ENCODE results near the gene FPGS. TPM values are rescaled to one million over a fixed set of nuclear protein-coding genes. Genes with fewer than 3 reads are reported as not detected.

Gene FPGS
- total RNA-seq, 1 donor, result 77.7 TPM

DNA sequence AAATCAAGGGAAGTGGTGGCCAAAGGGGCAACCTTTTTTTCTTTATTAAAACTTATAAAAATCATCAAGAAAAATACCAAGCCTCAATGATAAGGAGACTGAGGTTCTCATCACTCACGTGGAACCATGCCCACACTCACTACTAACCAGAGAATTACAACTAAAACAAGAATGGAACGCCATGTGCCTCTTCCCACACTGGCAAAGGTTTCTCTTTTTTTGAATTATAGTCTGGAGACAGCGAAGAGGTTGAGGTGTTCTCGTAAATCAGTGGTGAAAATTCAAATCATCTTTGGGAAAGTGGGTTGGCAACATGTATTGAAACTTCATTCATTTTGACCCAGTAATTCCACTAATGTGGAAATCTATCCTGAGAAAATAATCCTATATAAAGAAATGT, 19.4 kb downstream of the FPGS start:
- TF ChIP-seq, protein P1, sequence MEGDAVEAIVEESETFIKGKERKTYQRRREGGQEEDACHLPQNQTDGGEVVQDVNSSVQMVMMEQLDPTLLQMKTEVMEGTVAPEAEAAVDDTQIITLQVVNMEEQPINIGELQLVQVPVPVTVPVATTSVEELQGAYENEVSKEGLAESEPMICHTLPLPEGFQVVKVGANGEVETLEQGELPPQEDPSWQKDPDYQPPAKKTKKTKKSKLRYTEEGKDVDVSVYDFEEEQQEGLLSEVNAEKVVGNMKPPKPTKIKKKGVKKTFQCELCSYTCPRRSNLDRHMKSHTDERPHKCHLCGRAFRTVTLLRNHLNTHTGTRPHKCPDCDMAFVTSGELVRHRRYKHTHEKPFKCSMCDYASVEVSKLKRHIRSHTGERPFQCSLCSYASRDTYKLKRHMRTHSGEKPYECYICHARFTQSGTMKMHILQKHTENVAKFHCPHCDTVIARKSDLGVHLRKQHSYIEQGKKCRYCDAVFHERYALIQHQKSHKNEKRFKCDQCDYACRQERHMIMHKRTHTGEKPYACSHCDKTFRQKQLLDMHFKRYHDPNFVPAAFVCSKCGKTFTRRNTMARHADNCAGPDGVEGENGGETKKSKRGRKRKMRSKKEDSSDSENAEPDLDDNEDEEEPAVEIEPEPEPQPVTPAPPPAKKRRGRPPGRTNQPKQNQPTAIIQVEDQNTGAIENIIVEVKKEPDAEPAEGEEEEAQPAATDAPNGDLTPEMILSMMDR (IDR thresholded peaks at IDR 0.05; ENCODE audit: insufficient read depth, low read depth, low read length), result no peak
- H3K4me3 ChIP-seq (ENCODE audit: low read depth, low read length), result no peak overlapping the region
- no peak for DNase-seq (ENCODE audit: low read depth)

DNA sequence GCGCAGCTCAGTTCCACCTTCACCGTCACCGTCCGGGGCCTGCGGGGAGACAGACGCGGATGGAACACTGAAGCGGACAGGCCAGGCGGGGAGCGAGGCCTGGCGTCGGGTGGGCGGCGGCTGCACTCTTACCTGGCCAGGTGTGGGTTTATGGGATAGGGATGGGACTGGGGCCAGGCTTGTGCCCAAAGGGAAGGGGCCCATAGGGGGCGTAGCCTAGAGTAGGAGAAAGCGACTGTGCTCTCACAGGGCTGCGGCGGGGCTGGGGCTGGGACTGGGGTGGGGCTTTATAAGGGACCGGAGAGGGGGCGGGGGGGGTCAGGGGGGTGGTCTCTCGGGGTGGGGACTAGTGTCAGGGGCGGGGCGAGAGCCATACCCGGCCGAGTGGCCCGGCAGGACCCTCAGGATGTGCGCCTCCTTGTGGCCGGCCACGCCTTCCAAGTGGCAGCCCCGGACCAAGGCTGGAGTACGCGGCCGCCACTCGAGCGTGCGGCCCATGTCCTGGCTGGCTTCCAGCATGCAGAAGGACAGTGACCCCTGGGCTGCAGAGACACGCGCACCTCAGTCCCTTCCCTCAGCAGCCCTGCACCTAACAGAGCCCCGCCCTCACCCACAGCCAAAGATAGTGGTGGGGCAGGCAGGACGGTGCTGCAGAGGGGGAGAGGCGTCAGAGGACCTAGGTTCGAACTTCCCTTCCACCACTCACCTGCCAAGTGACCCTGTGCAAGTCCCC, 22.8 kb downstream of the FPGS start:
- DNase-seq (ENCODE audit: low read depth), result no peak
- TF ChIP-seq, protein P1 (IDR thresholded peaks at IDR 0.05; ENCODE audit: insufficient read depth, low read depth, low read length), result peak; percentile 17
- H3K4me3 ChIP-seq (ENCODE audit: low read depth, low read length), result no peak overlapping the region

DNA sequence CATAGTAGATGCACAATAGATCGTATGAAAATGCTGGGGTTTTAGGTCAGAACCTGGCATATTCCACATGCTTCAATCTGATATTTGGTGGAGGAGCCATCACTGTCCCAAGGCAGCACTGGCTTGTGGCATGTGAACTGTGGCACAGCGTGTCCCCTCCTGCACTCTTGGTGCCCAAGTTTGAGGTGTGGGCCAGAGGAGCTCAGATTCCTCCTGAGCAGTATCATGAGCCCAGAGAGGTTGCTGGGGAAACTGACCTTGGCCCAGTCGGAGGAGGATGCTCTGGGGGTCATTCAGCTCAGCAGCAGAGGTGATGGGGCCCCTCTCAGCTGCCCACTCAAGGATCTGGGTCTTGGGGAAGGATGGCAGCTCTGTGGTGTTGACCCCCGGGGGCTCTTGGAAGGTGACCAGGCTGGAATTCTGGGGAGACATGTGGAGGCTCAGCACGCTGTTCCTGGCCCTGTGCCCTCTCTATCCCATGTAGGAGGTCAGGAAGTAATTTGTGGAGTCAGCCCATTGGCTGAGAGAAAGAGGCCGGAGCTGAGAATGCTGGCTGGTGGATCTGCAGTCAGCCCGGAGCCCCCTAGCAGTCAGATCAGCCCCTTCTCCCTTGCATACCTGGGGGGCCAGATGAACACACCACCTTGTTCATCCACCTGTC, 23.7 kb downstream of the FPGS start:
- TF ChIP-seq, protein P1 (IDR thresholded peaks at IDR 0.05; ENCODE audit: insufficient read depth, low read depth, low read length), result no peak
- H3K4me3 ChIP-seq (ENCODE audit: low read depth, low read length), result no peak overlapping the region
- no peak for DNase-seq (ENCODE audit: low read depth)

DNA sequence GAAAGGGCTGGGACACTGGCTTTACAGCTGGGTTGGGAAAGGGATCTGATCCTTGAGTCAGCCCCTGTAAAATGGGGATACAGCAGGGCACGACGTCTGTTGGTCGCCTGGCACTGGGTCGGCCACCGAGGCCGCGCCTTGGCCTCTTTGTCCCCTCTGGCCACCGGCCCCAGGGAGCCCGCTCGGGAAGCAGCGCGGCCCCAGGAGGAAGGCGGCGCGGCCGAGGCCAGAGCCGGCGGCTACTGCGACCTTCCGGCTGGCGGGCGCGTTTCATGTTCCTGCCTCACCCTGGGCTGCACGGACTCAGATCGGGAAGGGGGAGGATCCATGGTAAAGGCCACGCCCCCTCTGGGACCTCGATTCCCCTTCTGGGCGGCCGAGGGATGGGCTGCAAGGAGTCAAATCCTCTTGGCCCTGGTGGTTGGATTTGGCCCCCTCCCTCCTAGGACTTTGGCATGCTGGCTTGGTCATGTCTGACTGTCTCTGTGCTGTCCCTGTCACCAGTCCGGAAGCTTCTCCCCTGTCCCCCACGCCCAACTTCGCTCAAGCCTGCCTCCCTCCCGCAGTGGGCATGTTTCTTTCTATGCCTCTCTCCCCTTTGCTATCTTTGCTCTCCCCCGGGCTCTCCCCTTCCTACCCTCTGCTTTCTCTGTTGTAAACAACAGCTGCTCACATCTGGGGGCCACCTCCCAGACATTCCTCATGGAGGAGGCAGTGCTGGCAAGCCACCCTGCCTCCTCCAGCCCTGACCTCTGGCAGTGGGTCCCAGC, 25.8 kb downstream of the FPGS start:
- TF ChIP-seq, protein P1 (IDR thresholded peaks at IDR 0.05; ENCODE audit: insufficient read depth, low read depth, low read length), result no peak
- DNase-seq (ENCODE audit: low read depth), result peak; percentile 81
- H3K4me3 ChIP-seq (ENCODE audit: low read depth, low read length), result peak overlapping the region; percentile 29

DNA sequence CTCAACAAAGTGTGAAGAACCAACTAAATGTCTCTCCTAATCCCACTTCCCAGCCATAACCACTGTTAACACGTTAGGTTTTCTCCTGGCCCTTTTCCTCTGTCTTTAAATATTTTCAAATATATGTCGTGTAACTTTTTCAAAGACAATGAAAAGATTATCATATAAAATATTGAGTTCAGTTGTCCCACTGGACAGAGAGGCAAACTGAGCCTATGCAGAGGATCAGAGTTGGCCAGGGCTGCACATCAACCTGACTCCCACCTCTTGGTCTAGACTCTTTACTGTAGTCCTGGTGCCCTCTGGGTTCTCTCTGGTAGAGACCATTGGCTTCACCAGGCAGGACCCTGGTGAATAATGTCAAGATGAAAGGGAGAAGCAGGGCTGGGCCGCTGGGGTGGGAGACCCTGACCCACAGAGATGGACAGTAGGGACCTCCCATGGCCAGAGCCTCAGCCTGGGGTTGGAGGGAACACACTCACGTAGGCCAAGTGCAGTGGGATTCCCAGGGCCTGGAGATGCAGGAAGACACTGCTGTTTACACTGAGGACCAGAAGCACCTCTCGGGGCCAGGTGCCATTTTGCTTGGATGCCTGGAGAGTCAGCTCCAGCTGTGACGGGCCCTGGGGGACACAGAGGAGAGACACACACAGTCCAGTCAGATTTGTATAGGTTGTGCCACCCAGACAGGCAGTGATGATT, 26.7 kb downstream of the FPGS start:
- TF ChIP-seq, protein P1 (IDR thresholded peaks at IDR 0.05; ENCODE audit: insufficient read depth, low read depth, low read length), result no peak
- no peak overlapping the region for H3K4me3 ChIP-seq (ENCODE audit: low read depth, low read length)
- no peak for DNase-seq (ENCODE audit: low read depth)

DNA sequence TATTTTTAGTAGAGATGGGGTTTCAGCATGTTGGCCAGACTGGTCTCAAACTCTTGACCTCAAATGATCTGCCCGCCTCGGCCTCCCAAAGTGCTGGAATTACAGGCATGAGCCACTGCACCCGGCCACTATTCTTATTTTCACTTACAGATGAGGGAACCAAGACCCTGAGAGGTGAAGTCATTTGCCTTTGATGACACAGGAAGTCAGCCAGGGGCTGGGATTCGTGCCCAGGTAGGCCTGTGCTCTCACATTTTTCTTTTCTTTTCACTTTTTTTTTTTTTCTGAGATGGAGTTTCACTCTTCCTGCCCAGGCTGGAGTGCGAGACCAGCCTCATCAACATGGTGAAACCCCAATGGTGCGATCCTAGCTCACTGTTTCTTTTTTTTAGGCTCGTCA, 29.6 kb downstream of the FPGS start:
- no peak for DNase-seq (ENCODE audit: low read depth)
- H3K4me3 ChIP-seq (ENCODE audit: low read depth, low read length), result no peak overlapping the region
- TF ChIP-seq, protein P1 (IDR thresholded peaks at IDR 0.05; ENCODE audit: insufficient read depth, low read depth, low read length), result no peak

All from fibroblast of villous mesenchyme (primary cell).